Heart right ventricle (tissue), 16 donors: Measurements from ENCODE around the gene VENTX. TPM values are rescaled to one million over a fixed set of nuclear protein-coding genes. Genes with fewer than 3 reads are reported as not detected.
"Not testable (repeated sequence)": the region's sequence is repeated elsewhere in the genome, so short reads cannot be mapped to it uniquely, and the experiment has no call there.

Source experiments
- ATAC-seq, 8 donors: fragments of 200-7000 bp; cut with Tn5 transposase; one replicate each; pipeline ENCODE4 v1.9.1; 2020; ENCODE audit warnings: mild to moderate bottlenecking in 8 of 8, moderate library complexity in 8 of 8, moderate number of reproducible peaks in 1 of 8
- DNase-seq, 2 donors: peaks; one replicate each; pipeline ENCODE4 v3.0.0-alpha.2; 2020
- H3K27ac ChIP-seq, 10 donors: fragments of 200-600 bp; sonication (generic) in 2 of 10; one replicate each; pipeline versions ENCODE4 v1.5.0 to v1.8.0; 2020 to 2022; ENCODE audit warnings: mild to moderate bottlenecking in 3 of 10
- H3K27me3 ChIP-seq, 7 donors: fragments of 200-600 bp; one replicate each; pipeline ENCODE4 v1.8.0; 2021 to 2022; ENCODE audit warnings: mild to moderate bottlenecking in 2 of 7
- H3K36me3 ChIP-seq, 9 donors: fragments of 200-600 bp; sonication (generic) in 1 of 9; one replicate each; pipeline versions ENCODE4 v1.5.0 to v1.8.0; 2020 to 2022; ENCODE audit warnings: mild to moderate bottlenecking in 2 of 9
- H3K4me1 ChIP-seq, 9 donors: fragments of 200-600 bp; sonication (generic) in 1 of 9; one replicate each; pipeline versions ENCODE4 v1.5.0 to v1.8.0; 2020 to 2022; ENCODE audit warnings: mild to moderate bottlenecking in 4 of 9
- H3K4me3 ChIP-seq, 10 donors: fragments of 200-600 bp; sonication (generic) in 2 of 10; one replicate each; pipeline versions ENCODE4 v1.5.0 to v1.8.0; 2020 to 2022; ENCODE audit warnings: mild to moderate bottlenecking in 7 of 10, moderate library complexity in 2 of 10
- H3K9me3 ChIP-seq, 11 donors: fragments of 200-600 bp in 10 of 11; sonication (generic) in 2 of 11; one replicate each; pipeline versions ENCODE4 v1.5.0 to v1.8.0; 2013 to 2022; ENCODE audit warnings: mild to moderate bottlenecking in 2 of 11, control low read depth in 1 of 11, moderate library complexity in 1 of 11
- CTCF ChIP-seq, 9 donors: fragments of 200-600 bp; sonication (generic) in 2 of 9; IDR thresholded peaks; one replicate each; pipeline versions ENCODE4 v1.5.0 to v1.8.0; 2021 to 2022; ENCODE audit warnings: antibody characterized with exemption in 9 of 9, mild to moderate bottlenecking in 5 of 9, moderate library complexity in 1 of 9
- WGBS, 2 donors: extraction: QIAGEN DNeasy Blood & Tissue Kit; methylation state at CpG; one replicate each; pipeline ENCODE4 v1.1.7; 2013; ENCODE audit warnings: inconsistent platforms in 1 of 2; 5-methylcytosine and 5-hydroxymethylcytosine counted together
- intact Hi-C, 10 donors: fragments of 100-400 bp; cut with DNase I; formaldehyde crosslinking; loops; one replicate each; pipeline versions ENCODE4 v1.11.1 to v1.14.2; 2022
- polyA plus RNA-seq, 2 donors: library from polyadenylated mRNA; stranded (reverse); fragments of 200-250 nt; gene quantifications; one replicate each; pipeline ENCODE4 v1.2.3, GENCODE V29; 2013
- total RNA-seq, 10 donors: library from RNA; stranded (reverse); fragmentation: NEBNext Ultra II Directional in 3 of 10; extraction: Animal tissue kit (Norgen Biotek cat#: 25700) in 3 of 10; gene quantifications; one replicate each; pipeline versions ENCODE4 v1.2.1 to v1.2.4, GENCODE V29; 2021 to 2023
- donor health status: Arrhythmogenic right ventricular cardiomyopathy.
- donor health status: ischemic (EF 13 %, LVEDD 7.1; RV severe dilation, severe dysfunction).
- donor health status: healthy with polysubstance abuse.
- donor health status: DM: no; HTN: yes; CAD: no.
- donor health status: DM: no; HTN: no; CAD: no.
- donor health status: ischemic (EF 25% LVEDD 6.9; RV normal size, moderate dysfunction).
- donor health status: ischemic (EF 25% LVEDD 5.7; RV mildly dilated, moderate dysfunction).
- donor health status: healthy.
- donor health status: DM: yes; HTN: yes; CAD: no.
- donor health status: Ischemic cardiomyopathy.
- donor health status: ischemic (EF 35%, LVEDD 5.7; RV mildly dilated, moderate dysfunction).
- donor health status: nonischemic (EF 11% LVEDD 7.7; RV severe dilation, severe dysfunction).
- donor health status: DM: yes; HTN: yes; CAD: no.
- donor health status: PGD.
- donor health status: ischemic (EF 29% LVEDD 5.4; RV normal size, mild dysfunction).
- donor health status: nonischemic (EF 23%, LVEDD 6.1; RV moderate dilation, normal function).

Gene VENTX
- total and polyA plus RNA-seq, 12 donors, result 0.19 to 1.5 (median 0.64) TPM; not detected in 1

DNA sequence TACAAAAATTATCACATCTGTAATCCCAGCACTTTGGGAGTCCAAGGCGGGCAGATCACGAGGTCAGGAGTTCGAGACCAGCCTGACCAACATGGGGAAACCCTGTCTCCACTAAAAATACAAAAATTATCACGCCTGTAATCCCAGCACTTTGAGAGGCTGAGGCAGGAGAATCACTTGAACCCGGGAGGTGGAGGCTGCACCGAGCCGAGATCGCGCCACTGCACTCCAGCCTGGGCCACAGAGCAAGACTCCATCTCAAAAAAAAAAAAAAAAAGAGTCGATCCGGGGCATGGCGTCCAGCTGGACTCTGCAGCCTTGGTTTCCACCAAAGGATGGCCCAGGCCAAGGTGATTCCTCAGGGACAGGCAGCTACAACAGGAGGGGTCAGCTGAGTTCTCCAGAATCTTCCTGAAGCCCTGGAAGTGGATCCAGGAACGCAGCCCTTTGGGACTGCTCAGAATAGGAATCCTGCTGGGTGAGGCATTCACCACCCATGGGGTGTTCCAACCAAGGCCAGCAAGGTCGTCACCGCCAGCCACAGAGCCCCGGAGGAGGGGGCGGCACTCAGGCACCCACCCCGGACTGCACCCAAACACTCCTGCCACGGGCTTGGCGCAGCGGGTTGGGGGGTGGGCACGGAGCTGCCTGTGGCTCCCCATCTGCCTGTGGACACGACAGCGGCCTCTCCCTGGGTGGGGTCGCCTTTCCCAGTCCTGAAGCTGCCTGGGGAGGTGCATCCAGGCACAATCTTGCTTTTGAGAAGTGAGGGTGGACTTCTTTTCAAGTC lies 19.7 kb upstream of the VENTX start:
- no peak for DNase-seq
- Histone ChIP-seq H3K4me1 (no peaks in the 10 kb centered on the region), H3K27ac (no peak overlapping the region), H3K9me3 (no peaks in the 10 kb centered on the region), H3K4me3 (no peak overlapping the region), H3K36me3 (no peaks in the 10 kb centered on the region), H3K27me3 (peaks cover 4 to 46% (median 27%) of the 10 kb centered on the region in 7 donors)
- ATAC-seq, result no peak
- WGBS, 2 donors, result 83 to 86% methylated on average over 25 of the region's 25 CpGs
- no peak for TF ChIP-seq CTCF (IDR thresholded peaks at IDR 0.05)
- intact Hi-C loops, result no loop called here

DNA sequence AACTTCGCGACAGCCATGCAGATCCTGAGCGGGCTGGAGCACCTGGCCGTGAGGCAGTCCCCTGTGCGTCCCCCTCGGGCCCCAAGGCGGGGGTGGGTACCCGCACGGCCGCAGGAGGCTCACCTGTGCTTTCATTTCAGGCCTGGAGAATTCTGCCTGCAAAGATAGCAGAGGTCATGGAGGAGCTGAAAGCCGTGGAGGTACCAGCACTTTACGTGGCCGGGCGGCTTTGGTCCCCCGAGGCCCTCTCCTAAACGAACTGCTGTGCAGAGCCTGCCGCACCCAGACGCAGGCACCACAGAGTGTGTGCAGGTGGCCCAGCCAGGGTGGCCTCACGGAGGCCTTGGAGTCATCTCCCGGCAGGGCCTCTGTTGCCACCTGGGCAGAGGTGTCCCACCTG lies 18.8 kb upstream of the VENTX start:
- Histone ChIP-seq H3K4me1 (no peaks in the 10 kb centered on the region), H3K9me3 (no peaks in the 10 kb centered on the region), H3K36me3 (no peaks in the 10 kb centered on the region), H3K27ac (no peak overlapping the region), H3K4me3 (no peak overlapping the region), H3K27me3 (peaks cover 4 to 40% (median 26%) of the 10 kb centered on the region in 7 donors)
- peak in 1 of 8 donors; percentile 44 for ATAC-seq
- no peak for TF ChIP-seq CTCF (IDR thresholded peaks at IDR 0.05)
- no peak for DNase-seq
- intact Hi-C loops, result no loop called here
- 78 to 86% methylated on average over 20 of the region's 20 CpGs for WGBS, 2 donors

- Histone ChIP-seq H3K27ac (no peak overlapping the region), H3K9me3 (no peaks in the 10 kb centered on the region), H3K4me3 (no peak overlapping the region), H3K36me3 (no peaks in the 10 kb centered on the region), H3K27me3 (peaks cover 4 to 42% (median 35%) of the 10 kb centered on the region in 7 donors), H3K4me1 (no peaks in the 10 kb centered on the region)
- ATAC-seq (no peak), DNase-seq (no peak)
- TF ChIP-seq CTCF (IDR thresholded peaks at IDR 0.05), result no peak
- intact Hi-C loops, result no loop called here
- 14% methylated on average over 28 of the region's 28 CpGs for WGBS, 2 donors
Observed at GRCh38 chr10:133219782-133220181, 17.9 kb upstream of the VENTX start.

- H3K27me3 ChIP-seq, result peaks cover 4 to 56% (median 50%) of the 10 kb centered on the region in 7 donors
- DNase-seq, result no peak
- H3K9me3 ChIP-seq, result no peaks in the 10 kb centered on the region
- H3K4me3 ChIP-seq, result no peak overlapping the region
- no peak for TF ChIP-seq CTCF (IDR thresholded peaks at IDR 0.05)
- WGBS, 2 donors, result 85 to 86% methylated on average over 11 of the region's 11 CpGs
- H3K36me3 ChIP-seq, result no peaks in the 10 kb centered on the region
- no peaks in the 10 kb centered on the region for H3K4me1 ChIP-seq
- ATAC-seq, result no peak
- H3K27ac ChIP-seq, result no peak overlapping the region
- intact Hi-C loops, result no loop called here
Observed at GRCh38 chr10:133221331-133221730, 16.3 kb upstream of the VENTX start.

- H3K27ac ChIP-seq, H3K9me3 ChIP-seq, H3K36me3 ChIP-seq, DNase-seq, H3K4me1 ChIP-seq, ATAC-seq, intact Hi-C loops, H3K4me3 ChIP-seq: not testable (repeated sequence)
- WGBS, 2 donors, result 88 to 90% methylated on average over 16 to 18 of the region's 22 CpGs
- peaks cover 4 to 60% (median 54%) of the 10 kb centered on the region in 7 donors for H3K27me3 ChIP-seq
Observed at GRCh38 chr10:133221756-133222155, 15.9 kb upstream of the VENTX start.
